ENCODE results near the gene TPD52L1.
"Not testable (repeated sequence)": the region's sequence is repeated elsewhere in the genome, so short reads cannot be mapped to it uniquely, and the experiment has no call there.

TPD52L1 gene

GRCh38 chr6:125136378-125136777 is 17.2 kb upstream of the TPD52L1 start:
- DNase-seq (ENCODE audit: low read depth, low spot score): no peak
- H3K4me3 ChIP-seq (ENCODE audit: low read length): no peak overlapping the region

GRCh38 chr6:125138083-125138482 is 15.5 kb upstream of the TPD52L1 start:
- no peak for DNase-seq (ENCODE audit: low read depth, low spot score)
- no peak overlapping the region for H3K4me3 ChIP-seq (ENCODE audit: low read length)

- H3K4me3 ChIP-seq (ENCODE audit: low read length): no peak overlapping the region
- no peak for DNase-seq (ENCODE audit: low read depth, low spot score)
Observed at GRCh38 chr6:125140808-125141207, 12.8 kb upstream of the TPD52L1 start.

- no peak for DNase-seq (ENCODE audit: low read depth, low spot score)
- H3K4me3 ChIP-seq (ENCODE audit: low read length): no peak overlapping the region
Observed at GRCh38 chr6:125142618-125143017, 11.0 kb upstream of the TPD52L1 start.

- no peak for DNase-seq (ENCODE audit: low read depth, low spot score)
- H3K4me3 ChIP-seq (ENCODE audit: low read length): no peak overlapping the region
Observed at GRCh38 chr6:125144822-125145221, 8.8 kb upstream of the TPD52L1 start.

- no peak for DNase-seq (ENCODE audit: low read depth, low spot score)
- no peak overlapping the region for H3K4me3 ChIP-seq (ENCODE audit: low read length)
Observed at GRCh38 chr6:125149256-125150144, 4.1 kb upstream of the TPD52L1 start.

- no peak for DNase-seq (ENCODE audit: low read depth, low spot score)
- no peak overlapping the region for H3K4me3 ChIP-seq (ENCODE audit: low read length)
Observed at GRCh38 chr6:125151700-125152099, 1.9 kb upstream of the TPD52L1 start.

- no peak for DNase-seq (ENCODE audit: low read depth, low spot score)
- H3K4me3 ChIP-seq (ENCODE audit: low read length): no peak overlapping the region
Observed at GRCh38 chr6:125154118-125154760, 666 bp downstream of the TPD52L1 start.

GRCh38 chr6:125154761-125155135 is 1.2 kb downstream of the TPD52L1 start:
- DNase-seq (ENCODE audit: low read depth, low spot score): peak; percentile 22
- H3K4me3 ChIP-seq (ENCODE audit: low read length): no peak overlapping the region

- no peak for DNase-seq (ENCODE audit: low read depth, low spot score)
- H3K4me3 ChIP-seq (ENCODE audit: low read length): no peak overlapping the region
Observed at GRCh38 chr6:125155344-125155743, 1.8 kb downstream of the TPD52L1 start.

GRCh38 chr6:125156496-125156895 is 2.9 kb downstream of the TPD52L1 start:
- no peak for DNase-seq (ENCODE audit: low read depth, low spot score)
- no peak overlapping the region for H3K4me3 ChIP-seq (ENCODE audit: low read length)

GRCh38 chr6:125157280-125157679 is 3.7 kb downstream of the TPD52L1 start:
- DNase-seq (ENCODE audit: low read depth, low spot score): no peak
- no peak overlapping the region for H3K4me3 ChIP-seq (ENCODE audit: low read length)

GRCh38 chr6:125157725-125158124 is 4.2 kb downstream of the TPD52L1 start:
- no peak overlapping the region for H3K4me3 ChIP-seq (ENCODE audit: low read length)
- no peak for DNase-seq (ENCODE audit: low read depth, low spot score)

- not testable (repeated sequence) for DNase-seq (ENCODE audit: low read depth, low spot score); H3K4me3 ChIP-seq (ENCODE audit: low read length)
Observed at GRCh38 chr6:125163339-125163738, 9.8 kb downstream of the TPD52L1 start.

GRCh38 chr6:125163811-125164210 is 10.2 kb downstream of the TPD52L1 start:
- no peak overlapping the region for H3K4me3 ChIP-seq (ENCODE audit: low read length)
- no peak for DNase-seq (ENCODE audit: low read depth, low spot score)

GRCh38 chr6:125164696-125165095 is 11.1 kb downstream of the TPD52L1 start:
- DNase-seq (ENCODE audit: low read depth, low spot score): no peak
- no peak overlapping the region for H3K4me3 ChIP-seq (ENCODE audit: low read length)

- H3K4me3 ChIP-seq (ENCODE audit: low read length): no peak overlapping the region
- no peak for DNase-seq (ENCODE audit: low read depth, low spot score)
Observed at GRCh38 chr6:125165256-125165655, 11.7 kb downstream of the TPD52L1 start.

GRCh38 chr6:125165776-125166175 is 12.2 kb downstream of the TPD52L1 start:
- H3K4me3 ChIP-seq (ENCODE audit: low read length): no peak overlapping the region
- no peak for DNase-seq (ENCODE audit: low read depth, low spot score)

- DNase-seq (ENCODE audit: low read depth, low spot score): no peak
- no peak overlapping the region for H3K4me3 ChIP-seq (ENCODE audit: low read length)
Observed at GRCh38 chr6:125166711-125167110, 13.1 kb downstream of the TPD52L1 start.

- DNase-seq (ENCODE audit: low read depth, low spot score): no peak
- H3K4me3 ChIP-seq (ENCODE audit: low read length): no peak overlapping the region
Observed at GRCh38 chr6:125167579-125167978, 14.0 kb downstream of the TPD52L1 start.

GRCh38 chr6:125169058-125169457 is 15.5 kb downstream of the TPD52L1 start:
- DNase-seq (ENCODE audit: low read depth, low spot score): no peak
- no peak overlapping the region for H3K4me3 ChIP-seq (ENCODE audit: low read length)

All from Jurkat, Clone E6-1 (cell line).